PC-3 (cell line): Measurements from ENCODE around the gene AMPD3. TPM values are rescaled to one million over a fixed set of nuclear protein-coding genes. Genes with fewer than 3 reads are reported as not detected.
A peak's percentile ranks its signal among the peaks of the same experiment; 100 is the strongest.

Experiments
- ATAC-seq: fragments of 200-7000 bp; cut with Tn5 transposase; 2 replicates; pipeline ENCODE4 v1.9.1; 2020; ENCODE audit warnings: mild to moderate bottlenecking, moderate library complexity
- BruUV-seq: library from RNA; stranded (reverse); fragments of 400-500 nt; replicated peaks from 2 replicates; lab custom pipeline; 2021; lab: Mats Ljungman, UMichigan
- CTCF ChIA-PET: fragments of 300-600 bp; sonication (Branson Sonifier 250); formaldehyde crosslinking; loops from one replicate; lab custom pipeline; 2022; ENCODE audit warnings: antibody characterized with exemption; lab: Charles Lee
- POLR2A ChIA-PET: fragments of 300-600 bp; sonication (Branson Sonifier 250); formaldehyde crosslinking; loops from one replicate; lab custom pipeline; 2022; ENCODE audit warnings: antibody characterized with exemption; ENCODE audit not compliant: unreplicated experiment; lab: Charles Lee
- DNase-seq: peaks from one replicate; pipeline ENCODE4 v3.0.0-alpha.2; 2015
- H2AFZ ChIP-seq: fragments of 300-600 bp; sonication (generic); 2 replicates; pipeline ENCODE4 v1.6.0; 2016; ENCODE audit warnings: antibody characterized with exemption, low read length
- H3F3A ChIP-seq: fragments of 300-600 bp; sonication (generic); one replicate; pipeline ENCODE4 v1.6.0; 2017; ENCODE audit warnings: antibody characterized with exemption, low read length, control low read depth, mild to moderate bottlenecking; ENCODE audit not compliant: unreplicated experiment
- H3K27ac ChIP-seq: fragments of 300-600 bp; sonication (generic); 2 replicates; pipeline ENCODE4 v1.5.1; 2016; ENCODE audit warnings: mild to moderate bottlenecking, low read length
- H3K27me3 ChIP-seq: fragments of 300-600 bp; sonication (generic); 2 replicates; pipeline ENCODE4 v1.6.1; 2016; ENCODE audit warnings: low read length, mixed read lengths
- H3K36me3 ChIP-seq: fragments of 300-600 bp; sonication (generic); 2 replicates; pipeline ENCODE4 v1.6.1; 2016; ENCODE audit warnings: low read depth, mixed run types, low read length, mixed read lengths
- H3K4me1 ChIP-seq: fragments of 300-600 bp; sonication (generic); 2 replicates; pipeline ENCODE4 v1.5.1; 2016; ENCODE audit warnings: low read length; ENCODE audit not compliant: insufficient read depth
- H3K4me2 ChIP-seq: fragments of 300-600 bp; sonication (generic); 2 replicates; pipeline ENCODE4 v1.6.0; 2016; ENCODE audit warnings: low read length
- H3K4me3 ChIP-seq: fragments of 300-600 bp; sonication (generic); 2 replicates; pipeline ENCODE4 v1.5.1; 2016; ENCODE audit warnings: mild to moderate bottlenecking, low read length, mixed read lengths
- H3K79me2 ChIP-seq: fragments of 300-600 bp; sonication (generic); 2 replicates; pipeline ENCODE4 v1.6.1; 2017; ENCODE audit warnings: low read length, mixed read lengths
- H3K9ac ChIP-seq: fragments of 300-600 bp; sonication (generic); 2 replicates; pipeline ENCODE4 v1.6.0; 2016; ENCODE audit warnings: mild to moderate bottlenecking, low read length
- H3K9me2 ChIP-seq: fragments of 300-600 bp; sonication (generic); replicated peaks from 2 replicates; pipeline ENCODE4 v1.6.1; 2016; ENCODE audit warnings: mixed run types, low read length, mixed read lengths
- H3K9me3 ChIP-seq: fragments of 300-600 bp; sonication (generic); 2 replicates; pipeline ENCODE4 v1.6.1; 2016; ENCODE audit warnings: low read length, mixed read lengths
- H4K20me1 ChIP-seq: fragments of 300-600 bp; sonication (generic); 2 replicates; pipeline ENCODE4 v1.6.1; 2016; ENCODE audit warnings: low read length, mixed read lengths
- CTCF ChIP-seq: fragments of 300-600 bp; sonication (generic); conservative IDR thresholded peaks from 2 replicates; pipeline ENCODE4 v1.5.1; 2017; ENCODE audit warnings: antibody characterized with exemption, low read depth, mild to moderate bottlenecking, low read length
- EZH2 ChIP-seq: fragments of 300-600 bp; sonication (generic); IDR thresholded peaks from one replicate; pipeline ENCODE4 v1.6.1; 2017; ENCODE audit warnings: antibody characterized with exemption, mild to moderate bottlenecking, low read length; ENCODE audit not compliant: unreplicated experiment
- EZH2phosphoT487 ChIP-seq: fragments of 300-600 bp; sonication (generic); IDR thresholded peaks from 2 replicates; pipeline ENCODE4 v1.6.1; 2018; ENCODE audit warnings: mild to moderate bottlenecking, antibody characterized with exemption, low read length, borderline replicate concordance
- intact Hi-C: fragments of 100-400 bp; cut with micrococcal nuclease; formaldehyde crosslinking; loops from 2 replicates; pipeline ENCODE4 v1.9.0; 2023
- total RNA-seq: library from RNA; depleted of rRNA; stranded (reverse); fragments of >200 nt; gene quantifications from 2 replicates; pipeline ENCODE4 v1.2.3, GENCODE V29; 2014

Gene AMPD3
- total RNA-seq, 1 experiment from 2014 or later = 11.8 TPM

GRCh38 chr11:10538924-10539323 is 83.9 kb downstream of the AMPD3 start:
- DNase-seq (no peak), ATAC-seq (no peak)
- H4K20me1 ChIP-seq = peaks cover 4% of the 10 kb centered on the region; the same call in 1 of the 2 replicates
- no peaks in the 10 kb centered on the region for H3K27me3 ChIP-seq
- peak overlapping the region; percentile 90 for H3K4me2 ChIP-seq
- no peak overlapping the region for H3K4me3 ChIP-seq
- H3K9me2 ChIP-seq = no peaks in the 10 kb centered on the region
- intact Hi-C loops = no loop called here
- H3K79me2 ChIP-seq = peaks cover 29% of the 10 kb centered on the region
- no peaks in the 10 kb centered on the region for H3F3A ChIP-seq
- no peak overlapping the region for H3K9ac ChIP-seq
- CTCF ChIA-PET = no interaction called here
- no peaks in the 10 kb centered on the region for H3K36me3 ChIP-seq
- no peaks in the 10 kb centered on the region for H3K9me3 ChIP-seq
- POLR2A ChIA-PET = no interaction called here
- TF ChIP-seq EZH2 (no peak), CTCF (no peak), EZH2phosphoT487 (no peak)
- peaks cover 22% of the 10 kb centered on the region for H3K4me1 ChIP-seq
- BruUV-seq = no TSS peak
- no peak overlapping the region for H3K27ac ChIP-seq
- no peak overlapping the region for H2AFZ ChIP-seq

- H3K79me2 ChIP-seq = peaks cover 29% of the 10 kb centered on the region
- no peak overlapping the region; the same call in 1 of the 2 replicates for H3K4me3 ChIP-seq
Measured at GRCh38 chr11:10539339-10539738, 84.3 kb downstream of the AMPD3 start.

More at GRCh38 chr11:10539339-10539738, 84.3 kb downstream of the AMPD3 start:
- Histone ChIP-seq H3K27me3 (no peaks in the 10 kb centered on the region), H3K9ac (no peak overlapping the region), H3K4me1 (peaks cover 22% of the 10 kb centered on the region), H3K9me2 (no peaks in the 10 kb centered on the region), H3K36me3 (no peaks in the 10 kb centered on the region), H4K20me1 (peaks cover 4% of the 10 kb centered on the region; the same call in 1 of the 2 replicates), H3K4me2 (peak overlapping the region; percentile 90), H2AFZ (no peak overlapping the region), H3K9me3 (no peaks in the 10 kb centered on the region), H3F3A (no peaks in the 10 kb centered on the region), H3K27ac (no peak overlapping the region)
- intact Hi-C loops = no loop called here
- ChIA-PET CTCF (no interaction called here), POLR2A (interaction anchor here (0.6 kb wide), 1 partner anchor 58 kb away, joined by 3 read pairs; no protein-coding TSS in a partner anchor)
- DNase-seq (peak; percentile 50), ATAC-seq (no peak)
- TF ChIP-seq EZH2 (no peak), EZH2phosphoT487 (no peak), CTCF (no peak)
- BruUV-seq = no TSS peak
